22Rv1 (cell line): ENCODE results near the gene TPST2.

Experiments
- CTCF ChIP-seq: fragments of 450-650 bp; IDR thresholded peaks from 2 replicates; pipeline ENCODE4 v1.5.1; 2017; ENCODE audit warnings: mild to moderate bottlenecking
- ZFX ChIP-seq: fragments of 450-650 bp; IDR thresholded peaks from 2 replicates; pipeline ENCODE4 v1.6.1; 2017; ENCODE audit warnings: antibody characterized with exemption, borderline replicate concordance

GRCh38 chr22:26541167-26541819 is 48.6 kb downstream of the TPST2 start:
- TF ChIP-seq CTCF (no peak), ZFX (no peak)
